ENCODE data around the gene CFAP73.

CFAP73 gene

GRCh38 chr12:113167868-113168267 lies 18.3 kb downstream of the CFAP73 start:
- no peak for DNase-seq

GRCh38 chr12:113169697-113170096 lies 20.2 kb downstream of the CFAP73 start:
- no peak for DNase-seq

GRCh38 chr12:113170457-113170856 lies 20.9 kb downstream of the CFAP73 start:
- no peak for DNase-seq

- DNase-seq = no peak
Observed at GRCh38 chr12:113170926-113171325, 21.4 kb downstream of the CFAP73 start.

- DNase-seq = no peak
Observed at GRCh38 chr12:113171543-113171942, 22.0 kb downstream of the CFAP73 start.

GRCh38 chr12:113172185-113172584 lies 22.7 kb downstream of the CFAP73 start:
- DNase-seq = no peak

- DNase-seq = no peak
Observed at GRCh38 chr12:113173081-113173698, 23.7 kb downstream of the CFAP73 start.

GRCh38 chr12:113174461-113175384 lies 25.2 kb downstream of the CFAP73 start:
- peak; percentile 30 for DNase-seq

- no peak for DNase-seq
Observed at GRCh38 chr12:113179023-113179422, 29.5 kb downstream of the CFAP73 start.

- DNase-seq = no peak
Observed at GRCh38 chr12:113180333-113180732, 30.8 kb downstream of the CFAP73 start.

- no peak for DNase-seq
Observed at GRCh38 chr12:113181975-113182374, 32.5 kb downstream of the CFAP73 start.

- DNase-seq = no peak
Observed at GRCh38 chr12:113183030-113183589, 33.6 kb downstream of the CFAP73 start.

GRCh38 chr12:113184098-113184899 lies 34.8 kb downstream of the CFAP73 start:
- DNase-seq = no peak

- peak; percentile 67 for DNase-seq
Observed at GRCh38 chr12:113184900-113185179, 35.3 kb downstream of the CFAP73 start.

GRCh38 chr12:113185180-113186032 lies 35.9 kb downstream of the CFAP73 start, which contains the start of the genes DDX54 and RITA1:
Gene DDX54, minus strand, starts transcription at chr12:113185478. Its CDS starts 27 bp downstream, at chr12:113185451.
Gene RITA1, plus strand, starts transcription at chr12:113185721. Its CDS starts 1,026 bp downstream, at chr12:113186747.
- peak; percentile 78 for DNase-seq

- no peak for DNase-seq
Observed at GRCh38 chr12:113186033-113186365, 36.5 kb downstream of the CFAP73 start.

GRCh38 chr12:113186666-113187325 lies 37.3 kb downstream of the CFAP73 start:
- DNase-seq = no peak

- no peak for DNase-seq
Observed at GRCh38 chr12:113189361-113189760, 39.8 kb downstream of the CFAP73 start.

- no peak for DNase-seq
Observed at GRCh38 chr12:113190761-113191160, 41.2 kb downstream of the CFAP73 start.

GRCh38 chr12:113191227-113191626 lies 41.7 kb downstream of the CFAP73 start:
- no peak for DNase-seq

GRCh38 chr12:113194971-113195391 lies 45.5 kb downstream of the CFAP73 start:
- DNase-seq = no peak

GRCh38 chr12:113195598-113195997 lies 46.1 kb downstream of the CFAP73 start:
- no peak for DNase-seq
